ENCODE measurements around the gene MRPS10.
"Not testable (repeated sequence)": the region's sequence is repeated elsewhere in the genome, so short reads cannot be mapped to it uniquely, and the experiment has no call there.

Gene MRPS10

DNA sequence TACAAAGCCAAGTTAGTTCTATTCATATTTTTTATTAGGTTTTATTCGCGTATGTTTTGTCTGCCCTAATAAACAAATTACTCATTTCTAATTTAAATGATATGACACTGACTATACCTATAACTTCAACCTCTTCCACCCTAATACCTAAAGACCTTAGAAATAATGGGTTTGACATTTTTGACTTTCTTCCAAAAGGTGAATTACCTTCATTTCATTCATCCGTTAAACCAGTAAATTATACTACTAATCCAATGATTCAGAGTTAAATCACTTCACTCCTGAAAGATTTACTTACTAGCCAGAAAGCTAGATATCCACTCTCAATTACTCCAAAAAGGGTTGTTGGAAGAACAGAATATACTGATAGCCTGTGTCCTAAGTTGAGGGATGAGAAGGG lies 5.2 kb downstream of the MRPS10 start:
- H3K27ac ChIP-seq: no peak overlapping the region
- TF ChIP-seq, protein P1, sequence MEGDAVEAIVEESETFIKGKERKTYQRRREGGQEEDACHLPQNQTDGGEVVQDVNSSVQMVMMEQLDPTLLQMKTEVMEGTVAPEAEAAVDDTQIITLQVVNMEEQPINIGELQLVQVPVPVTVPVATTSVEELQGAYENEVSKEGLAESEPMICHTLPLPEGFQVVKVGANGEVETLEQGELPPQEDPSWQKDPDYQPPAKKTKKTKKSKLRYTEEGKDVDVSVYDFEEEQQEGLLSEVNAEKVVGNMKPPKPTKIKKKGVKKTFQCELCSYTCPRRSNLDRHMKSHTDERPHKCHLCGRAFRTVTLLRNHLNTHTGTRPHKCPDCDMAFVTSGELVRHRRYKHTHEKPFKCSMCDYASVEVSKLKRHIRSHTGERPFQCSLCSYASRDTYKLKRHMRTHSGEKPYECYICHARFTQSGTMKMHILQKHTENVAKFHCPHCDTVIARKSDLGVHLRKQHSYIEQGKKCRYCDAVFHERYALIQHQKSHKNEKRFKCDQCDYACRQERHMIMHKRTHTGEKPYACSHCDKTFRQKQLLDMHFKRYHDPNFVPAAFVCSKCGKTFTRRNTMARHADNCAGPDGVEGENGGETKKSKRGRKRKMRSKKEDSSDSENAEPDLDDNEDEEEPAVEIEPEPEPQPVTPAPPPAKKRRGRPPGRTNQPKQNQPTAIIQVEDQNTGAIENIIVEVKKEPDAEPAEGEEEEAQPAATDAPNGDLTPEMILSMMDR (IDR thresholded peaks at IDR 0.05; ENCODE audit: low read depth, low read length, missing control alignments): no peak
- H3K4me3 ChIP-seq (ENCODE audit: low read depth, low read length): no peak overlapping the region
- in situ Hi-C loops (cut with HindIII; ENCODE audit: low pct_ligation_motif_present, low sequenced_read_pairs): no loop called here
- peaks cover 42% of the 10 kb centered on the region for H3K36me3 ChIP-seq (replicated peaks)
- H3K27me3 ChIP-seq (replicated peaks): no peaks in the 10 kb centered on the region
- no peak for DNase-seq

DNA sequence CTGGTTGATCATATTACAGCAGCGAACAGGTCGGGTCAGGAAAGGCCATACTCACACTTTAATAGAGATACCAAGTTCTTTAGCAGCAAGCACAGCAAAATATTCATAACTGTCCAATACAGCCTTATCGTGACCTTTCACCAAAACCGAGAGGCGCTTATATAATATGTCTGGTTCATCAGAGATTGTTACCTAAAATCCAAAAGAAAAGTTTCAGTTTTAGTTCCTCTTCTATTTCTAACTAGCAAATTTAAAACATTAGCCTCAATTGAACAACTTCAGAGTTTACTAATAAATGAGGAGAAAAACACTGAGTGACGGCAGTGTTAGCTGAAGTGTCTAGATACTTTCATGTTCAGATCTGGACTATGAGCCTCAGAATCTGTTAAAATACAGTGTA lies 5.9 kb downstream of the MRPS10 start:
- Histone ChIP-seq H3K36me3 (replicated peaks) (peaks cover 42% of the 10 kb centered on the region), H3K4me3 (ENCODE audit: low read depth, low read length) (no peak overlapping the region), H3K27ac (no peak overlapping the region), H3K27me3 (replicated peaks) (no peaks in the 10 kb centered on the region)
- TF ChIP-seq, protein P1 (IDR thresholded peaks at IDR 0.05; ENCODE audit: low read depth, low read length, missing control alignments): no peak
- in situ Hi-C loops (cut with HindIII; ENCODE audit: low pct_ligation_motif_present, low sequenced_read_pairs): no loop called here
- DNase-seq: no peak

DNA sequence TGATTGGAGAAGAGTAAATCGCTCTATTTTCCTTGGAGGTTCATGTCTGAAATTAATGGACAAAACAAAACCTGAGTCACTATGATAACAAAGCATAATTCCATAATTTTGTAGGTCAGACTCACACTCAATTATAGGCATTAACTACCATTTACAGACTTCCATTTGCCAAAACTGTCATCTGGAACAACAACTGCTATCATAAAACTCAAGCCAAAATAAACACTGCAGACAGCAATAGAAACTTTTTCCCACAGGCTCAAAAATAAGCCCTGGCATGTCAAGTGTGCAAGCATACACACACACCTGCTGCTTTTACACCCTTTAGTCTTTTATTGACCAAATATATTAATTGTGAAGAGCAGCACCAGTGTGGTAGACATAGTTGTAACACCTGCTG lies 7.1 kb downstream of the MRPS10 start:
- Histone ChIP-seq H3K27me3 (replicated peaks) (no peaks in the 10 kb centered on the region), H3K36me3 (replicated peaks) (peaks cover 47% of the 10 kb centered on the region), H3K27ac (peak overlapping the region; percentile 22), H3K4me3 (ENCODE audit: low read depth, low read length) (no peak overlapping the region)
- in situ Hi-C loops (cut with HindIII; ENCODE audit: low pct_ligation_motif_present, low sequenced_read_pairs): no loop called here
- no peak for DNase-seq
- TF ChIP-seq, protein P1 (IDR thresholded peaks at IDR 0.05; ENCODE audit: low read depth, low read length, missing control alignments): no peak

DNA sequence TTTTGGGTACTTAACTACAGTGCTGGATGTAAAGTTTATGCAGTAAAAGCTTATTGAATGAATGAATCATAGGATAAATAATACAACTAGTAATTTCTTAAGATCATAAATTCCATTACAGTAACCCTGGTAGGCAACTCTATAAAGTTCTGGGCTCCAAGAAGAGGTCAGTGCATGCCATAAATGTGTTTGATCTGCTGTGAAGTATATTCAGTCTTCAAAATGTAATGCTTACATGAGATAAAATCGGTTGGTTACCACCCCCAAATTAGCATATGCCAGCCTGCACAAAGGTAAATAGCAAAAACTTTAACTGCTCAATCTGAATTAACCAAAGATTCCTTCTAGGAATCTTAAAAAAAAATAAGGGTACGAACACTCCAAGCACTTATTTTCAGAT lies 10.1 kb downstream of the MRPS10 start:
- DNase-seq; H3K27ac ChIP-seq; H3K4me3 ChIP-seq (ENCODE audit: low read depth, low read length); in situ Hi-C loops (cut with HindIII; ENCODE audit: low pct_ligation_motif_present, low sequenced_read_pairs); H3K27me3 ChIP-seq (replicated peaks): not testable (repeated sequence)
- peaks cover 39% of the 10 kb centered on the region for H3K36me3 ChIP-seq (replicated peaks)

DNA sequence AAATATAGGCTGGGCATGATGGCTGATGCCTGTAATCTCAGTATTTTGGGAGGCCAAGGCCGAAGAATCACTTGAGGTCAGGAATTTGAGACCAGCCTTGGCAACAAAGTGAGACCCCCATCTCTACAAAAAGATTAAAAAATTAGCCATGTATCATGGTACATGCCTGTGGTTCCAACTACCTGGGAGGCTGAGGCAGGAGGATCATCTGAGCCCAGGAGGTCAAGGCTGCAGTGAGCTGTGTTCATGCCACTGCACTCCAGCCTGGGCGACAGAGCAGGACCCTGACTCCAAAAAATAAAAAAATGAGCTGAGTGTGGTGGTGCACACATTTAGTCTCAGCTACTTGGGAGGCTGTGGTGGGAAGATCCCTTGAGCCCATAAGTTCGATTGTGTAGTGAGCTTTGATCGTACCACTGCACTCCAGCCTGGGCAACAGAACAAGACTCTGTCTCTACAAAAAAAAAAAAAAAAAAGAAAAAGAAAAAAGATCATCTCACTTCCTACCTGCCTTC lies 12.8 kb downstream of the MRPS10 start:
- TF ChIP-seq, protein P1 (IDR thresholded peaks at IDR 0.05; ENCODE audit: low read depth, low read length, missing control alignments): no peak
- H3K27ac ChIP-seq: no peak overlapping the region
- H3K4me3 ChIP-seq (ENCODE audit: low read depth, low read length): no peak overlapping the region
- no peak for DNase-seq
- no peaks in the 10 kb centered on the region for H3K27me3 ChIP-seq (replicated peaks)
- H3K36me3 ChIP-seq (replicated peaks): peaks cover 20% of the 10 kb centered on the region
- in situ Hi-C loops (cut with HindIII; ENCODE audit: low pct_ligation_motif_present, low sequenced_read_pairs): no loop called here

DNA sequence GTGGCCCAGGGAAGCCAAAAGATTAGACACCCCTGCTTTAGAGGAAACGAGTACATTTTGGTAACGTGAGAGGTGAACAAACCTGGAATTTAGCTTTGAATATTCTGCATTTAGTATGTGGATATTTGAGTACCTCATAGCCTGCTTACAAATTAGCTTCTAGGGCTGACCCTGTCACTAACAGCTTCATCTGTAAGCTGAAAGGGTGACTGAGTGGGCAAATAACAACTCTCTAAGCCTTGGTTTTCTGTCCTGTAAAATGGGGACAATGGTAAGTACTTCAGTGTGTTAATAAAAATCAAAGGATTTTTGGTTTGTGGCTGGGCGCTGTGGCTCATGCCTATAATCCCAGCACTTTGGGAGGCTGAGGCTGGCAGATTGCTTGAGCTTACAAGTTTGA lies 14.5 kb downstream of the MRPS10 start:
- TF ChIP-seq, protein P1 (IDR thresholded peaks at IDR 0.05; ENCODE audit: low read depth, low read length, missing control alignments): no peak
- no peak overlapping the region for H3K27ac ChIP-seq
- in situ Hi-C loops (cut with HindIII; ENCODE audit: low pct_ligation_motif_present, low sequenced_read_pairs): no loop called here
- no peak for DNase-seq
- no peaks in the 10 kb centered on the region for H3K27me3 ChIP-seq (replicated peaks)
- peaks cover 8% of the 10 kb centered on the region for H3K36me3 ChIP-seq (replicated peaks)
- no peak overlapping the region for H3K4me3 ChIP-seq (ENCODE audit: low read depth, low read length)

DNA sequence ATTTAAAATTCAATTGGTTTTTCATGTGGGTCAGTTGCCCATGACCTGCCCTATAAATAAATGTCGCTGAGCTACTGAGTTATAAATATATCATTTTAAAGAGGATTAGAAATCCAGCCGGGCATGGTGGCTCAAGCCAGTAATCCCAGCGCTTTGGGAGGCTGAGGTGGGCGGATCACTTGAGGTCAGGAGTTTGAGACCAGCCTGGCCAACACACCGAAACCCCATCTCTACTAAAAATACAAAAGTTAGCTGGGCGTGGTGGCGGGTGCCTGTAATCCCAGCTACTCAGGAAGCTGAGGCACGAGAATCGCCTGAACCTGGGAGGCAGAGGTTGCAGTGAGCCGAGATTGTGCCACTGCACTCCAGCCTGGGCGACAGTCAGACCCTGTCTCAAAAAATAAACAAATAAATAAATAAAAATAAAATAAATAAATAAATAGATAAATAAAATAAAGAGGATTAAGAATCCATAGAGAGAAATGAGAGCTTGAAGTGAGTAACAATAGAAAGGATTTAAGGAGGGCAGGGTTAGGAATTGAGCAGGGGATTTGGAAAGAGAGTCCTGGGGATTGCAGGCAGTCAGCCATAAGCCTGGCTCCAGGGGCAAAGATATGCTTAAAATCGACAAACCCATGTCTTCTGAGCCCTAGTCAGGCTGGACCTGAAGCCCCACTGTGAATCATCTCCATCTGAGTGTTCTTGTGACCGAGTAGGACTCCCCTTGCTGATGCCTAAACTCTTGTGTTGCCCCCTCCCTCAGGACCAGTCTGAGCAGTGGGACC lies 15.3 kb downstream of the MRPS10 start:
- in situ Hi-C loops (cut with HindIII; ENCODE audit: low pct_ligation_motif_present, low sequenced_read_pairs); H3K36me3 ChIP-seq (replicated peaks): not testable (repeated sequence)

More for the DNA sequence above, 15.3 kb downstream of the MRPS10 start:
- not testable (repeated sequence) for H3K4me3 ChIP-seq (ENCODE audit: low read depth, low read length); H3K27ac ChIP-seq; H3K27me3 ChIP-seq (replicated peaks); DNase-seq
